IPS-NIHi11 (cell line): ENCODE measurements around the gene CFAP99.

ENCODE experiments used
- DNase-seq: peaks from one replicate; pipeline ENCODE4 v3.0.0; 2012; ENCODE audit warnings: mixed read lengths, low spot score

Gene CFAP99

GRCh38 chr4:2390784-2391421, 27.9 kb upstream of the CFAP99 start:
- no peak for DNase-seq

GRCh38 chr4:2393353-2394270, 25.1 kb upstream of the CFAP99 start:
- peak; percentile 83 for DNase-seq

- no peak for DNase-seq
These were observed 24.2 kb upstream of the CFAP99 start for GRCh38 chr4:2394528-2394927.

GRCh38 chr4:2395038-2395437, 23.7 kb upstream of the CFAP99 start:
- no peak for DNase-seq

- DNase-seq, result no peak
These were observed 23.2 kb upstream of the CFAP99 start for GRCh38 chr4:2395584-2395983.

- DNase-seq, result no peak
These were observed 21.9 kb upstream of the CFAP99 start for GRCh38 chr4:2396781-2397368.

GRCh38 chr4:2397596-2398379, 21.0 kb upstream of the CFAP99 start:
- DNase-seq, result no peak

GRCh38 chr4:2399216-2399615, 19.5 kb upstream of the CFAP99 start:
- no peak for DNase-seq

GRCh38 chr4:2399631-2400190, 19.0 kb upstream of the CFAP99 start:
- DNase-seq, result no peak

- no peak for DNase-seq
These were observed 17.7 kb upstream of the CFAP99 start for GRCh38 chr4:2400841-2401609.

GRCh38 chr4:2401610-2401983, 17.2 kb upstream of the CFAP99 start:
- DNase-seq, result no peak

- peak; percentile 89 for DNase-seq
These were observed 16.5 kb upstream of the CFAP99 start for GRCh38 chr4:2402048-2402842.

- DNase-seq, result no peak
These were observed 15.8 kb upstream of the CFAP99 start for GRCh38 chr4:2402941-2403340.

- no peak for DNase-seq
These were observed 12.3 kb upstream of the CFAP99 start for GRCh38 chr4:2406406-2406805.

GRCh38 chr4:2406920-2407319, 11.8 kb upstream of the CFAP99 start:
- DNase-seq, result no peak

GRCh38 chr4:2407991-2408342, 10.8 kb upstream of the CFAP99 start:
- DNase-seq, result no peak

GRCh38 chr4:2408401-2408958, 10.3 kb upstream of the CFAP99 start:
- DNase-seq, result peak; percentile 71

- no peak for DNase-seq
These were observed 9.8 kb upstream of the CFAP99 start for GRCh38 chr4:2408976-2409375.

GRCh38 chr4:2409381-2409783, 9.4 kb upstream of the CFAP99 start:
- no peak for DNase-seq
